Type B pancreatic cell (in vitro differentiated cells): ENCODE data around the gene HEMGN. TPM values are rescaled to one million over a fixed set of nuclear protein-coding genes. Genes with fewer than 3 reads are reported as not detected.

ENCODE experiments used
- DNase-seq: peaks from one replicate; pipeline ENCODE4 v3.0.0; 2021; ENCODE audit warnings: mixed read lengths; ENCODE audit not compliant: unreplicated experiment; ENCODE audit errors: extremely low spot score
- H3K27ac Mint-ChIP-seq: 2 replicates; pipeline ENCODE4 v1.8.0; 2021; ENCODE audit warnings: mild to moderate bottlenecking, mixed read lengths
- H3K27me3 Mint-ChIP-seq: 2 replicates; pipeline ENCODE4 v1.8.0; 2021; ENCODE audit warnings: mixed read lengths
- H3K36me3 Mint-ChIP-seq: 2 replicates; pipeline ENCODE4 v1.8.0; 2021; ENCODE audit warnings: mixed read lengths
- H3K4me1 Mint-ChIP-seq: one replicate; pipeline ENCODE4 v1.8.0; 2021; ENCODE audit warnings: mixed read lengths; ENCODE audit not compliant: unreplicated experiment
- H3K4me3 Mint-ChIP-seq: 2 replicates; pipeline ENCODE4 v1.8.0; 2021; ENCODE audit warnings: mild to moderate bottlenecking, mixed read lengths
- H3K9me3 Mint-ChIP-seq: 2 replicates; pipeline ENCODE4 v1.8.0; 2021; ENCODE audit warnings: mixed read lengths
- total RNA-seq: library from RNA; stranded (reverse); gene quantifications from 2 replicates; pipeline ENCODE4 v1.2.1, GENCODE V29; 2021; ENCODE audit warnings: low replicate concordance
- TF ChIP-seq, protein P1 (sequence below): fragments of 200-600 bp; sonication (generic); conservative IDR thresholded peaks from 2 replicates; pipeline ENCODE4 v1.5.0; 2021; ENCODE audit warnings: antibody characterized with exemption, mild to moderate bottlenecking

HEMGN gene
- total RNA-seq, 1 donor from 2014 or later = not detected

DNA sequence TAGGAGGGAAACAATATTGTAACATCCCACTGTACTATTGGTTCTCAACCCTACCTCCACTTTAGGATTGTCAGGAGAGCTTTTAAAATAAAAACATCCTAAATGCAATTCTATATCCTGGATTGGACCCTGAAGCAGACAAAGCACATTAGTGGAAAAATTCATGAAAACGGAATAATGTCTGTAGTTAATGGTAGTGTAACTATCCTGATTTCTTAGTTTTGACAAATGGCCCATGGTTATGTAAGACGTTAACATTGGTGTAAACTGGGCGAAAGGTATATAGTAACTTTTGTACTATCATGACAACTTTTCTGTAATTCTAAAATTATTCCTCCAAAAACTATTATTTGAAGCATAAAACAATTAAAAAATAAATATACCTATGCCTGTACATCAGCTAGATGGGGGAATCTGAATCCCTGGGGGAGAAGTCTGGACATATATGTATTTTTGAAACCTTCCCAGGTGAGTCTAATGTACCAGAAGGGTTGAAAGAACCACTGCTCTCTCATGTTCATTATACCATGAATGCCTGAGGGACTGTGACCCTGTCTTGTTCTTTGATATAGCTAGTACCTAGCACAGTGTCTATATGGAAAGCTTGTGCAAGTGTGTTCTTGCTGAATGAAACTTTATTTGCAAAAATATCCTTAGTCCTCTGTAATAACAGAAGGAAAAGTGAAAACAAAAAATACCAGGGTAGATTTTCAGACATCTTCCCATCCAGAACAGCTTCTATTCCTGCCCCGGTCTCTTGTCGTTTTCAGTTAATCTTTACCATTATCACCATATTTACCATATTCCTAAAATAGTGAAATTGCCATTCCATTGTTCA, 12.3 kb downstream of the HEMGN start:
- Mint-ChIP-seq H3K4me1 (peaks cover 18% of the 10 kb centered on the region), H3K4me3 (no peak overlapping the region), H3K27ac (no peak overlapping the region), H3K27me3 (peaks cover 68% of the 10 kb centered on the region), H3K9me3 (peaks cover 5% of the 10 kb centered on the region), H3K36me3 (peaks cover 5% of the 10 kb centered on the region)
- TF ChIP-seq, protein P1, sequence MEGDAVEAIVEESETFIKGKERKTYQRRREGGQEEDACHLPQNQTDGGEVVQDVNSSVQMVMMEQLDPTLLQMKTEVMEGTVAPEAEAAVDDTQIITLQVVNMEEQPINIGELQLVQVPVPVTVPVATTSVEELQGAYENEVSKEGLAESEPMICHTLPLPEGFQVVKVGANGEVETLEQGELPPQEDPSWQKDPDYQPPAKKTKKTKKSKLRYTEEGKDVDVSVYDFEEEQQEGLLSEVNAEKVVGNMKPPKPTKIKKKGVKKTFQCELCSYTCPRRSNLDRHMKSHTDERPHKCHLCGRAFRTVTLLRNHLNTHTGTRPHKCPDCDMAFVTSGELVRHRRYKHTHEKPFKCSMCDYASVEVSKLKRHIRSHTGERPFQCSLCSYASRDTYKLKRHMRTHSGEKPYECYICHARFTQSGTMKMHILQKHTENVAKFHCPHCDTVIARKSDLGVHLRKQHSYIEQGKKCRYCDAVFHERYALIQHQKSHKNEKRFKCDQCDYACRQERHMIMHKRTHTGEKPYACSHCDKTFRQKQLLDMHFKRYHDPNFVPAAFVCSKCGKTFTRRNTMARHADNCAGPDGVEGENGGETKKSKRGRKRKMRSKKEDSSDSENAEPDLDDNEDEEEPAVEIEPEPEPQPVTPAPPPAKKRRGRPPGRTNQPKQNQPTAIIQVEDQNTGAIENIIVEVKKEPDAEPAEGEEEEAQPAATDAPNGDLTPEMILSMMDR = no peak
- no peak for DNase-seq

DNA sequence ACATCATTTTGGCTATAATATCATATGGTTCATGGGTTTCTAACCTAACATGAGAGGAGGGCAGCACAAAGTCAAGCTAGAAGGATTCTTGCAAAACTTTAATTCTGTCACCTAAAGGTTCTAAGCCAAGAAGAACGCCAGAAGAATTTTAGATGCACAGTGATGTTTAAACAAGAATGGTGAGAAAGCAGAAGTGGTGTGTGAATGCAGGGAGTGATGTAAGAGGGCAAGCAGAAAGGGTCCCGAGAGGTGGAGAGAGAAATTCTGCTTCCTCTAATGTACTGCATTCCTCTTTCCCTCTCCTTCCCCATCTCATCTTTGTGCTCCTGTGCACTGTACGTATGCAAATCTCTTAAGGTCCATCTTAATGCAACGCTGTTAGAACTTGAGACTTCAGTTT, 13.6 kb downstream of the HEMGN start:
- Mint-ChIP-seq H3K9me3 (peaks cover 5% of the 10 kb centered on the region), H3K4me1 (peaks cover 20% of the 10 kb centered on the region), H3K27me3 (peaks cover 54% of the 10 kb centered on the region), H3K36me3 (peaks cover 5% of the 10 kb centered on the region), H3K4me3 (no peak overlapping the region), H3K27ac (no peak overlapping the region)
- TF ChIP-seq, protein P1 = no peak
- DNase-seq = no peak

DNA sequence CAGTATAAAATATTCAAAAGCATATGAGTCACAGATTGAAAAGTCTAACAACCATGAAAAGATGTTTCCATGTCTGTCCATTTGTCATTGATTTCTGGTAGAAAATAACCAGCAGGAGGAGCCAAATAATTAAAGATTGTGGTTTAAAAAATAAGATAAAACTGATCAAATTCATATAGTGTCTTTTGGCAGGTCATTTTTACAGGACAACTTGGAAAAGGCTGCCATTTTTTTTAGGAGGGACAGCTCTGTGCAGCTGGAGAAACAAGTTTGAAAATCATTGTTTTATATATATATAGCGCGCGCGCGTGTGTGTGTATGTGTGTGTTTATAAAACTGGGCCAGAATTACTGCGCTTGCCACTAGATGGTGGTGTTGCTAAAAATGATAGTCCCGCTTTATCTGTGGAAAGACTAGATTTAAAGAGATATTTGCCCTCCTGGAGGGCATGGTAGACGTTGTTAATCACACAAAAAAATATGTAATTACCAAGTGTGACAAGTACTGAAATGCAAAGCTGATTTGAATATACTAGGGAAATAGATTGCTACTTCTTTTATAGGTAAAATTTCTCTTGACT, 14.4 kb downstream of the HEMGN start:
- DNase-seq = no peak
- Mint-ChIP-seq H3K36me3 (peaks cover 5% of the 10 kb centered on the region), H3K27ac (peak overlapping the region; percentile 97), H3K4me3 (peak overlapping the region; percentile 96), H3K9me3 (peaks cover 5% of the 10 kb centered on the region), H3K4me1 (peaks cover 20% of the 10 kb centered on the region), H3K27me3 (peaks cover 47% of the 10 kb centered on the region)
- TF ChIP-seq, protein P1 = peak; percentile 90

DNA sequence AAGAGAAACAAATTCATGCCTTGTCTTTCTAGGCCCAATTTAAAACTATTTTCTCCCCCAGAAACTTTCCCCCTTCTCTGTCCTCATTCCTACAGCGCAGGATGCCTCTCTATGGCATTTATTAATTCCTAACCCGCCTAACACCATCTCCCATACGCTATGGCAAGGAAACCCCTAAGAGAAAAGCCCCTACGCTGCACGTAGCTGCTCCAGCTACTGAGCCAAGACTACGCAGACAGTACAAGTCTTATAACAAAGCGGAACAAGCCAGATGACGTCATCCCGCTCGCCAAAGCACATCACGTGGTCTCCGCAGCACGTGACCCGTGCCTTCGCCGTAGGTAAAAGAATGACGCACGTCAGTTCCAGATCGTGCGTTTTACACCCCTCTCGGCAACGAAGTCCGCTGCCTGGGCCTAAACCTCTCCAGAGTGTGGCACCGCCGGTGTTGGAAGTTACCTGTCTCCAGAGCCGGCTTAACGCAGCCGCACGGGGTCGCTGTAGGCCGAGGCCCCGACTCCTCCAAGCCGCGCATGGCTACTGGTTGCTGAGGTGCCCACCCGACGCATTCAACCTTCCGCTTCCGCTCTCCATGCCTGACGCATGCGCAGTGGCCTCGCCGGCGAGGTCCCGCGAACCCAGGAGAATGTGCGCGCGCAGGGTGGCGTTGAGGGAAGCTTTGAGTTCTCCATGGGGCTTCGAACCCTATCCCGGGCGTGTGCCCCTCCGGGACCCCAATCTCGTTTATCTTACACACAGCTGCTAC, 15.8 kb downstream of the HEMGN start, which contains the start of gene TRMO:
Gene TRMO, minus strand, starts transcription at position 542 of the 766 bp plus-strand sequence. Its CDS starts 7 bp downstream, at position 535.
- Mint-ChIP-seq H3K4me1 (peaks cover 20% of the 10 kb centered on the region), H3K27ac (peak within 1 kb of the TSS; percentile 97), H3K4me3 (peak within 1 kb of the TSS; percentile 96), H3K36me3 (peaks cover 6% of the 10 kb centered on the region), H3K9me3 (peaks cover 5% of the 10 kb centered on the region), H3K27me3 (peaks cover 40% of the 10 kb centered on the region)
- DNase-seq = peak; percentile 99
- TF ChIP-seq, protein P1 = peak; percentile 75

DNA sequence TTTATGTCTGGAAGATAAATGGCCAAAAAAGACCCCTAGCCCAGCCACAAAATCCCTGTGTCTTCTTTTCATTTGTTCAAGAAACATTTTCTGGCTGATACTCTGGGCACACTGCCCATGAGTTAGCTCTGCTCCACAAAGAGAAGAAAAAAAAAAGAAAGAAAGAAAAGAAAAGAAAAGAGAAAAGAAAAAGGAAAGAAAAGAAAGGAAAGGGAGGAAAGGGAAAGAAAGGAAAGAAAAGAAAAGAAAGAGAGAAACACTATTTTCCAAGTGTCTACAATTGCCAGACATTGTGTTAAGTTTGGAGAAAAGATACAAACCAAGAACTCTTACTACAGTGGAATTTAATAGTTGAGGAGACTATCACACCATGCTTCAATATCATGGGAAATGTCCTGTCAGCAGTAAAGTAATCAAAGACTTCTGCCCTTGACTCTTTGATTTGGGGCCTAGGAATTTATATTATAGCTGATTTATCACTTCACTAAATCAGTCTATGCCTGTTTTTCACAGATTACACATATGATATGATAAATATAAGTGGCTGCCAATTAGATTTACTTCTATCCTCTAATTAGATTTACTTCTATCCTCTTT, 18.7 kb downstream of the HEMGN start:
- peaks cover 20% of the 10 kb centered on the region for H3K4me1 Mint-ChIP-seq
- peaks cover 15% of the 10 kb centered on the region for H3K27me3 Mint-ChIP-seq
- DNase-seq = no peak
- peaks cover 5% of the 10 kb centered on the region for H3K9me3 Mint-ChIP-seq
- TF ChIP-seq, protein P1 = no peak
- H3K4me3 Mint-ChIP-seq = no peak overlapping the region
- peaks cover 19% of the 10 kb centered on the region for H3K36me3 Mint-ChIP-seq
- peak overlapping the region; percentile 63 for H3K27ac Mint-ChIP-seq
